Right lobe of liver (tissue), 4 donors: ENCODE results near the gene MACROD1.

Source experiments
- POLR2A ChIP-seq: fragments of 450-650 bp; IDR thresholded peaks from one replicate; pipeline ENCODE4 v1.6.1; 2017; ENCODE audit warnings: antibody characterized with exemption, mild to moderate bottlenecking
- TF ChIP-seq, protein P1 (sequence below), 4 donors: fragments of 200-600 bp in 3 of 4; fragments of 450-650 bp in 1 of 4; IDR thresholded peaks; one replicate each; pipeline versions ENCODE4 v1.5.1 to v1.8.0; 2016 to 2022; ENCODE audit warnings: antibody characterized with exemption in 4 of 4, mild to moderate bottlenecking in 2 of 4
- donor health status: DM: no; HTN: no; CAD: no.
- donor health status: DM: no; HTN: no; CAD: no.
- donor health status: DM: no; HTN: yes; CAD: no.

DNA sequence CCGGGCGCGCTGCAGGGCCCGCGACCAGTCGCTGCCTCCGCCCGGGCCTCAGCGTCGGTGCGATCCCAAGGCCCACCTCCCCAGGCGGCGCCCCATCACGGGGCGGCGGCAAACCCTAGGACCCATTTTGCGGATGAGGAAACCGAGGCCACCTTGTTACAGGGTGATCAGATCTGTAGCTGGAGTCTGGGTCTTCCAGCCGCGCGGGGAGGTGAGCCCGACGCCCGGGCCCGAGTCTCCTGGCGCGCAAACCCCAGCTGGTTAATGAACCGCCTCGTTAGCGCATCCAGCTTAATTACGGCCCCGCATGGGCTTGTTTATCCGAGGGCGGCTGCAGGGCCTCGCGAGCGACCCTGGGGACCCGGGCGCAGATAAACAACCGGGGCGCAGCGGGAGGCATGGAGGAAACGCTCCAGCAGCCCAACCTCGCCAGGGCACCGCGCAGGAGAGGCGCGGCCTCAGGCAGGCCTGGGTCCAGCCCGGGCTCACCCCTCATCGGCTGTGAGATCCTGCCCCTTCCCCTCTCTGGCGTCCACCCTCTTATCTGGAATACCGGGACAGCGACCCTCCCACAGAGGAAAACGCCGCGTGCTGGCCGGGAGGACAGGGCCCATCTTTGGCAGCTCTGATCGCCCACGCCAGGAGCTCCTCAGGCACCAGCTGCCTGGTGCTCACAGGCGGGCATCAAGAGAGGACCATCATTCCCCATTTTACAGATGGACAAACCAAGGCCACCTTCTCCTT, 165.0 kb downstream of the MACROD1 start:
- TF ChIP-seq, protein P1, sequence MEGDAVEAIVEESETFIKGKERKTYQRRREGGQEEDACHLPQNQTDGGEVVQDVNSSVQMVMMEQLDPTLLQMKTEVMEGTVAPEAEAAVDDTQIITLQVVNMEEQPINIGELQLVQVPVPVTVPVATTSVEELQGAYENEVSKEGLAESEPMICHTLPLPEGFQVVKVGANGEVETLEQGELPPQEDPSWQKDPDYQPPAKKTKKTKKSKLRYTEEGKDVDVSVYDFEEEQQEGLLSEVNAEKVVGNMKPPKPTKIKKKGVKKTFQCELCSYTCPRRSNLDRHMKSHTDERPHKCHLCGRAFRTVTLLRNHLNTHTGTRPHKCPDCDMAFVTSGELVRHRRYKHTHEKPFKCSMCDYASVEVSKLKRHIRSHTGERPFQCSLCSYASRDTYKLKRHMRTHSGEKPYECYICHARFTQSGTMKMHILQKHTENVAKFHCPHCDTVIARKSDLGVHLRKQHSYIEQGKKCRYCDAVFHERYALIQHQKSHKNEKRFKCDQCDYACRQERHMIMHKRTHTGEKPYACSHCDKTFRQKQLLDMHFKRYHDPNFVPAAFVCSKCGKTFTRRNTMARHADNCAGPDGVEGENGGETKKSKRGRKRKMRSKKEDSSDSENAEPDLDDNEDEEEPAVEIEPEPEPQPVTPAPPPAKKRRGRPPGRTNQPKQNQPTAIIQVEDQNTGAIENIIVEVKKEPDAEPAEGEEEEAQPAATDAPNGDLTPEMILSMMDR (IDR thresholded peaks at IDR 0.05): no peak
- TF ChIP-seq POLR2A: no peak
